Choroid plexus epithelial cell (primary cell): Measurements from ENCODE around the gene TSPAN33.
"Not testable (repeated sequence)": the region's sequence is repeated elsewhere in the genome, so short reads cannot be mapped to it uniquely, and the experiment has no call there.

ENCODE experiments used
- DNase-seq: peaks from one replicate; pipeline ENCODE4 v3.0.0-alpha.2; 2010; ENCODE audit warnings: low read depth
- H3K4me3 ChIP-seq: 2 replicates; pipeline ENCODE4 v1.5.1; 2011; ENCODE audit warnings: low read depth, mild to moderate bottlenecking, control low read depth, low read length, moderate library complexity
- CTCF ChIP-seq: conservative IDR thresholded peaks from 2 replicates; pipeline ENCODE4 v1.5.1; 2011; ENCODE audit warnings: low read depth, mild to moderate bottlenecking, control low read depth, inconsistent platforms, low read length, moderate library complexity

Gene TSPAN33

DNA sequence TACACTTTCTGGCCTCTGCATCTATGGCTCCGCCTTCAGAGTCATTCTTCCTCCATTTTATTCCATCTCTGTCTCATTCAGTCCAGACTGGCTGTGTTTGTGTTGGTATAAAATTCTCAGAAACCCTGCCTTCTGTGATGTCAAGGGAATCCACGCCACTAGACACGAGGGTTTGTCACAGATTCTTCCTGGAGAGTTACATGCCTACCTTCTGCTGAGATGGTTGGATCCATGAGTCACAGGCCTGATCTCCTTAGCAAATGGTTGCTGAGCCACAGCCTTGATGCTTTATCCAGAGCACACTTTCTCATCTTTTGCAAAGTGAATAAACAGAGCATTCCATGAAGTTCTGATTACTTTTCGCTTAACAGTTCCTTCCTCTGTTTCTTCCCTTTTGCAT is 35.9 kb upstream of the TSPAN33 start:
- no peak for TF ChIP-seq CTCF
- DNase-seq: peak; percentile 28
- no peak overlapping the region for H3K4me3 ChIP-seq

GRCh38 chr7:129110258-129110981 is 34.1 kb upstream of the TSPAN33 start:
- peak; percentile 9 for DNase-seq
- no peak overlapping the region for H3K4me3 ChIP-seq
- no peak for TF ChIP-seq CTCF

DNA sequence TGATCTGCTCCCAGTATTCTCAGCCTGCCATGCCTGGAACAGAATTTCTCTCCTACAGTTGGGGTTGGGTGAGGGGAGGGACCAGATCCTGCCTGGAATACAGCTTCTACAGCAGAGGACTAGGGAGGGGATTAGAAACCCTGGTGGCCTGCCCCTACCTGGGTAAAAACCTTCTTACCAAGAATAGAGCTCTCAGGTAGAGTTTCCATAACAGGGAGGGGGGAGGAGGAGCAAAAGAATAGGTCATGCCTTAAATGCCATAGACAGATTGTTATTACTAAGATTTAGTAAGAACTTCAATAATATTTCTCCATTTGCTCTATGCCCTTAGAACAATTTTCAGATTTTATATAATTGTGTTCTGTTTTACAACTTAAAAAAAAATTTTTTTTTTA is 33.5 kb upstream of the TSPAN33 start:
- H3K4me3 ChIP-seq: no peak overlapping the region
- TF ChIP-seq CTCF: no peak
- no peak for DNase-seq

- TF ChIP-seq CTCF: no peak
- no peak for DNase-seq
- no peak overlapping the region for H3K4me3 ChIP-seq
Observed at GRCh38 chr7:129115676-129116075, 28.8 kb upstream of the TSPAN33 start.

DNA sequence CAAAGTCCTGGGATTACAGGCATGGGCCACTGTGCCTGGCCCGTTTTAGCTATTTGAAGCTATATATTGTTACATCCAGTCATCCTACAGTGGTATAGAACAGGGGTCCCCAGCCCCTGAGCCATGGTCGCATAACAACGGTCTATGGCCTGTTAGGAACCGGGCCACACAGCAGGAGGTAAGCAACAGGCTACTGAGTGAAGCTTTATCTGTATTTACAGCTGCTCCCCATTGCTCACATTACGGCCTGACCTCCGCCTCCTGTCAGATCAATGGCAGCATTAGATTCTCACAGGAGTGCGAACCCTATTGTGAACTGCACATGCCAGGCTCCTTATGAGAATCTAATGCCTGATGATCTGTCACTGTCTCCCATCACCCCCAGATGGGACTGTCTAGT is 26.3 kb upstream of the TSPAN33 start:
- H3K4me3 ChIP-seq: no peak overlapping the region
- DNase-seq: no peak
- no peak for TF ChIP-seq CTCF

DNA sequence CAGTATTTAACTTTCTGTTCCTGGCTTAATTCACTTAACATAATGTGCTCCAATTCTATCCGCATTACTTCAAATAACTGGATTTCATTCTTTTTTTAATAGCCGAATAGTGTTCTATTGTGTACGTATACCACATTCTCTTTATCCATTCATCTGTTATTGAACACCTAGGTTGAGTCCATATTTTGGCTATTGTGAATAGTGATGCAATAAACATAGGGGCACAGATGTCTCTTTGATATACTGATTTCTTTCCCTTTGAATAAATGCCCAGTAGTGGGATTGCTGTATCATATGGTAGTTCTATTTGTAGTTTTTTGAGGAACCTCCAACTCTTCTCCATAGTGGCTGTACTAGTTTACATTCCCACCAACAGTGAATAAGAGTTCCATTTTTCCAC is 25.5 kb upstream of the TSPAN33 start:
- DNase-seq: no peak
- TF ChIP-seq CTCF: no peak
- no peak overlapping the region for H3K4me3 ChIP-seq

- H3K4me3 ChIP-seq, DNase-seq: not testable (repeated sequence)
Observed at GRCh38 chr7:129121501-129122077, 22.9 kb upstream of the TSPAN33 start.
